BLaER1 (cell line): ENCODE data around the gene CTU1.

Source experiments
- H3K27ac ChIP-seq: shearing (Covaris generic); formaldehyde crosslinking; 2 replicates; pipeline ENCODE4 v1.8.1; 2022
- H3K27me3 ChIP-seq: shearing (Covaris generic); formaldehyde crosslinking; 2 replicates; pipeline ENCODE4 v1.8.1; 2022
- H3K36me3 ChIP-seq: shearing (Covaris generic); formaldehyde crosslinking; 2 replicates; pipeline ENCODE4 v1.8.1; 2022
- H3K4me1 ChIP-seq: shearing (Covaris generic); formaldehyde crosslinking; 2 replicates; pipeline ENCODE4 v1.8.1; 2022
- H3K4me2 ChIP-seq: shearing (Covaris generic); formaldehyde crosslinking; 2 replicates; pipeline ENCODE4 v1.8.1; 2022
- H3K4me3 ChIP-seq: shearing (Covaris generic); formaldehyde crosslinking; 2 replicates; pipeline ENCODE4 v1.8.1; 2022
- H3K9ac ChIP-seq: shearing (Covaris generic); formaldehyde crosslinking; 2 replicates; pipeline ENCODE4 v1.8.1; 2022
- H3K9me3 ChIP-seq: shearing (Covaris generic); formaldehyde crosslinking; 2 replicates; pipeline ENCODE4 v1.8.1; 2022
- H4K20me1 ChIP-seq: shearing (Covaris generic); formaldehyde crosslinking; 2 replicates; pipeline ENCODE4 v1.8.1; 2022
- Cebpa-rat ChIP-seq: shearing (Covaris generic); IDR thresholded peaks from 2 replicates; pipeline ENCODE4 v1.8.1; 2022

Gene CTU1

GRCh38 chr19:51060336-51060735 is 47.9 kb downstream of the CTU1 start:
- no peak overlapping the region for H3K9ac ChIP-seq
- TF ChIP-seq Cebpa-rat, result no peak
- no peak overlapping the region for H3K4me2 ChIP-seq
- H3K36me3 ChIP-seq, result no peaks in the 10 kb centered on the region
- H3K27ac ChIP-seq, result no peak overlapping the region
- no peaks in the 10 kb centered on the region for H3K9me3 ChIP-seq
- no peak overlapping the region for H3K4me3 ChIP-seq
- H3K4me1 ChIP-seq, result no peaks in the 10 kb centered on the region
- H4K20me1 ChIP-seq, result no peaks in the 10 kb centered on the region
- no peaks in the 10 kb centered on the region for H3K27me3 ChIP-seq

GRCh38 chr19:51059715-51060114 is 48.5 kb downstream of the CTU1 start:
- Histone ChIP-seq H3K4me3 (no peak overlapping the region), H4K20me1 (no peaks in the 10 kb centered on the region), H3K27me3 (no peaks in the 10 kb centered on the region), H3K36me3 (no peaks in the 10 kb centered on the region), H3K4me1 (no peaks in the 10 kb centered on the region), H3K4me2 (no peak overlapping the region), H3K27ac (no peak overlapping the region), H3K9me3 (no peaks in the 10 kb centered on the region), H3K9ac (no peak overlapping the region)
- TF ChIP-seq Cebpa-rat, result no peak

- no peak overlapping the region for H3K9ac ChIP-seq
- no peaks in the 10 kb centered on the region for H3K36me3 ChIP-seq
- no peaks in the 10 kb centered on the region for H4K20me1 ChIP-seq
- no peaks in the 10 kb centered on the region for H3K4me1 ChIP-seq
- no peaks in the 10 kb centered on the region for H3K27me3 ChIP-seq
- no peak overlapping the region for H3K27ac ChIP-seq
- no peak overlapping the region for H3K4me3 ChIP-seq
- no peaks in the 10 kb centered on the region for H3K9me3 ChIP-seq
- TF ChIP-seq Cebpa-rat, result no peak
- H3K4me2 ChIP-seq, result no peak overlapping the region
These were observed 52.3 kb downstream of the CTU1 start for GRCh38 chr19:51055866-51056265.
